Muscle layer of duodenum (tissue), 2 donors: Measurements from ENCODE around the gene SGK1.

Experiments used
- H3K27ac ChIP-seq: one replicate; pipeline ENCODE4 v1.7.0; 2013; ENCODE audit warnings: mild to moderate bottlenecking, low read length
- H3K27me3 ChIP-seq: one replicate; pipeline ENCODE4 v1.7.0; 2013; ENCODE audit warnings: low read depth, mild to moderate bottlenecking, control low read depth, low read length
- H3K36me3 ChIP-seq, 2 donors: one replicate each; pipeline ENCODE4 v1.7.0; 2013; ENCODE audit warnings: low read length in 2 of 2, control low read depth in 1 of 2, mild to moderate bottlenecking in 1 of 2; ENCODE audit not compliant: insufficient read depth in 2 of 2, control insufficient read depth in 1 of 2
- H3K4me1 ChIP-seq, 2 donors: one replicate each; pipeline ENCODE4 v1.7.0; 2013; ENCODE audit warnings: low read length in 2 of 2, mild to moderate bottlenecking in 2 of 2, control low read depth in 1 of 2, moderate library complexity in 1 of 2; ENCODE audit not compliant: insufficient read depth in 2 of 2, control insufficient read depth in 1 of 2
- H3K4me3 ChIP-seq, 2 donors: one replicate each; pipeline ENCODE4 v1.7.0; 2013; ENCODE audit warnings: low read length in 2 of 2, low read depth in 1 of 2, mild to moderate bottlenecking in 1 of 2
- H3K9me3 ChIP-seq, 2 donors: one replicate each; pipeline ENCODE4 v1.7.0; 2013; ENCODE audit warnings: low read length in 2 of 2, control low read depth in 1 of 2, mild to moderate bottlenecking in 1 of 2; ENCODE audit not compliant: control insufficient read depth in 1 of 2
- donor health status: healthy.

Gene SGK1

DNA sequence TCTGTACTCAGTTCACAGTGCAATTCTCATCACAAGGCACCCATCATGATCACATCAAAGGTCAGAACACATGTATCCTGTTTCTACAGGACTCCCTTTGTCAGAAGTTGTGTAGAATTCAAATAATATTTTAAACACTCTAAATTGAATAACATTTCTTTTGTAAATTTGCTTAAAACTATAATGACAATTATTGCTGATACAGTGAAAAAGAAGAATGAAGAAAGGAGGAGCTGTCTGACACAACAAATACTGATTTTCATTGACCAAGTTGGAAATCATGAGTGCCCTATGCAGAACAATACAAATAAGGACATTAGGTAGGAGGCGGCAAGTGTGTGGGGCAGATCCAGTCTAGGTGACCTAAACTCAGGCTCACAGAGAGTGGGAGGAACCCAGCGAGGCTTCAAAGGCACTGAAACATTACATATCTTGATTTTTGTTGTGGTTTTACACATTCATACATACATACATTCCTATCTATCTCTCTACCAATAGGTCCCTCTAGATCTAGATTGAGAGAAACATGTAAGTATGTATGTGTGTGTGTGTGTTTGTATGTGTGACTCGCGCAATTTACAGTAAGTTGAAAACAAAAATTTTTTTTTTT lies 186.3 kb downstream of the SGK1 start:
- H3K36me3 ChIP-seq, result no peaks in the 10 kb centered on the region
- H3K9me3 ChIP-seq, result no peaks in the 10 kb centered on the region
- no peak overlapping the region for H3K4me3 ChIP-seq
- no peak overlapping the region for H3K27ac ChIP-seq
- H3K27me3 ChIP-seq, result no peaks in the 10 kb centered on the region
- H3K4me1 ChIP-seq, result no peaks in the 10 kb centered on the region

DNA sequence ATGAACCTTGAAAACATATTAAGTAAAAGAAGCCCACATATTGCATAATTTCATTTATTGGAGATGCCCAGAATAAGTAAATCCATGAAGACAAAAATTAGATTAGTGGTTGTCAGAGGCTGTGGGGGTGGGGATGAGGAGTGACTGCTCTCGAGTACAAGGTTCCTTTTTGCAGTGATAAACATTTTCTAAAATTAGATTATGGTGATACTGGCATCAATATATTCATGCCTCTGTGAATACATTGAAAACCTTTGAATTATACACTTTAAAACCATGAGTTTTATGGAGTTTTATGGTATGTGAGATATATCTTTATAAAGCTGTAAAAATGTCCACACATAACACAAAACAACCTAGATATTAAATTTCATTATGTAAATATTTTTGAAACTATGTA lies 189.8 kb downstream of the SGK1 start:
- Histone ChIP-seq H3K4me1 (no peaks in the 10 kb centered on the region), H3K27me3 (no peaks in the 10 kb centered on the region), H3K9me3 (no peaks in the 10 kb centered on the region), H3K4me3 (no peak overlapping the region), H3K27ac (no peak overlapping the region), H3K36me3 (no peaks in the 10 kb centered on the region)

DNA sequence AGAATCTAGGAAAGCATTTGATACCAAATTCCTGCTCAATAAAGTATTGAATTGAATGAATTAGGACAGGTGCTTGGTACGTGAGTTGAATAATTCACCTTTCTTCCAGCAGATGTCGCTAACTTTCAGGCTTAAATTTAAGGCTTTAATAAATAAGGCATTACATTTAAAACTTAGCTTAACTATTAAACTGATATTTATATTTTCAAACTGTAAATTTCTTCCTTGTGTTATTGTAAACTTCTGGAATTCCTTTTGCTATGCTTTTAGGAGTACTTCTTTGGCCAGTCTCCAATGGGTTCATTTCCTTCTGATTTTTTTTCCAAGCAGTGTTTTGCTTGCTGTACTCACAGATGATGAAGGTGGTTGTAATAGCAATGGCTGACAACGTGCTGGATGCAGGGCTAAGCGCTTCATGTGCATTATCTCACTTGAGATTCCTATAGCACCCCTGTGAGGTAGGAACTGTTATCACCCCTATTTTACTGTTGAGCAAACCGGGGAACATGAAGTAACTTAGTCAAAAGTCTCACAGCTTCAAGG lies 194.2 kb downstream of the SGK1 start:
- H3K9me3 ChIP-seq, result no peaks in the 10 kb centered on the region
- H3K4me3 ChIP-seq, result no peak overlapping the region
- no peak overlapping the region for H3K27ac ChIP-seq
- no peaks in the 10 kb centered on the region for H3K36me3 ChIP-seq
- H3K27me3 ChIP-seq, result no peaks in the 10 kb centered on the region
- H3K4me1 ChIP-seq, result no peaks in the 10 kb centered on the region

DNA sequence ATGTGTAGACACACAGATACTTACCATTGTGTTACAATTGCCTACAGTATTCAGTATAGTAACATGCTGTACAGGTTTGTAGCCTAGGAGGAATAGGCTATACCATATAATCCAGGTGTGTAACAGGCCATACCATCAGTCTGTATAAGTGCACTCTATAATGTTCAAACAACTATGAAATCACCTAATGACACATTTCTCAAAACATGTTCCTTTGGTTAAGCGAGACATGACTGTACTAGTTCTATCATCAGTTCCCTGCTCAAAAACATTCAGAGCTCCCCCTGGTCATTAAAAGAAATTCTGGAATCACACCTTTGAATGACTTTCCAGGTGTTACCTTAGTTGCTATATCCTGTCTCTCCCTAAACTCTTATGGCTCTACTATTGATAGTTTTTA lies 195.1 kb downstream of the SGK1 start:
- no peaks in the 10 kb centered on the region for H3K36me3 ChIP-seq

DNA sequence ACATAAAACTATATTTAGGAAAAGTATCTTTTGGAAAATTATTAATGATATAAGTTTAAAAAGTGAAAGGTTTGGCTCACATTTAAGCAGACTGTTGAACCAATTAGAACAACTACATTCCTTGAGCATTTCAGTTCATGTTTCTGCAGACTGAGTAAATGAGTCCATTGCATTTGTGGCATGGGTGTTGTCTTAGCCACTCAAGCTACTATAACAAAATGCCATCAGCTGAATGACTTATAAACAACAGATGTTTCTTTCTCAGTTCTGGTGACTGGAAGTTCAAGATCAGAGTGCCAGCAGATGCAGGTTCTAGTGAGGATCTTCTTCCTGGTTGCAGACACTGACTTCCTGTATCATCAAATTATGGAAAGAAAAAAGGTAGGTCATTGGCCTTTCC lies 198.4 kb downstream of the SGK1 start:
- no peaks in the 10 kb centered on the region for H3K9me3 ChIP-seq
- no peaks in the 10 kb centered on the region for H3K4me1 ChIP-seq
- no peak overlapping the region for H3K27ac ChIP-seq
- no peaks in the 10 kb centered on the region for H3K36me3 ChIP-seq
- H3K4me3 ChIP-seq, result no peak overlapping the region
- no peaks in the 10 kb centered on the region for H3K27me3 ChIP-seq

More for the DNA sequence above, 195.1 kb downstream of the SGK1 start:
- Histone ChIP-seq H3K27me3 (no peaks in the 10 kb centered on the region), H3K4me1 (no peaks in the 10 kb centered on the region), H3K4me3 (no peak overlapping the region), H3K9me3 (no peaks in the 10 kb centered on the region), H3K27ac (no peak overlapping the region)
